HAP-1 (cell line): ENCODE measurements around the gene MATCAP1.

Source experiments
- DNase-seq, 2 experiments: peaks; one replicate each; pipeline ENCODE4 v3.0.0-alpha.2; 2016 to 2020; ENCODE audit warnings: low spot score in 2 of 2
- H3K27me3 ChIP-seq: fragments of 250-450 bp; sonication (Bioruptor Pico); 2 replicates; pipeline ENCODE4 v1.5.1; 2020; ENCODE audit warnings: low read depth, mild to moderate bottlenecking, moderate library complexity
- H3K36me3 ChIP-seq: fragments of 250-450 bp; sonication (Bioruptor Pico); replicated peaks from 2 replicates; pipeline ENCODE4 v1.5.1; 2020; ENCODE audit warnings: mild to moderate bottlenecking
- H3K4me1 ChIP-seq: fragments of 250-450 bp; sonication (Bioruptor Pico); 2 replicates; pipeline ENCODE4 v1.5.1; 2020; ENCODE audit warnings: mild to moderate bottlenecking
- H3K4me3 ChIP-seq: fragments of 250-450 bp; sonication (Bioruptor Pico); 2 replicates; pipeline ENCODE4 v1.5.1; 2020; ENCODE audit warnings: mild to moderate bottlenecking, moderate library complexity
- H3K9me3 ChIP-seq: fragments of 250-450 bp; sonication (Bioruptor Pico); 2 replicates; pipeline ENCODE4 v1.5.1; 2020; ENCODE audit warnings: mild to moderate bottlenecking, moderate library complexity
- in situ Hi-C: fragments of 300-500 bp; cut with MboI; formaldehyde crosslinking; loops from 3 replicates; pipeline ENCODE4 v1.14.3; 2020; ENCODE audit warnings: low sequenced_read_pairs, inconsistent platforms, mixed read lengths

MATCAP1 gene

DNA sequence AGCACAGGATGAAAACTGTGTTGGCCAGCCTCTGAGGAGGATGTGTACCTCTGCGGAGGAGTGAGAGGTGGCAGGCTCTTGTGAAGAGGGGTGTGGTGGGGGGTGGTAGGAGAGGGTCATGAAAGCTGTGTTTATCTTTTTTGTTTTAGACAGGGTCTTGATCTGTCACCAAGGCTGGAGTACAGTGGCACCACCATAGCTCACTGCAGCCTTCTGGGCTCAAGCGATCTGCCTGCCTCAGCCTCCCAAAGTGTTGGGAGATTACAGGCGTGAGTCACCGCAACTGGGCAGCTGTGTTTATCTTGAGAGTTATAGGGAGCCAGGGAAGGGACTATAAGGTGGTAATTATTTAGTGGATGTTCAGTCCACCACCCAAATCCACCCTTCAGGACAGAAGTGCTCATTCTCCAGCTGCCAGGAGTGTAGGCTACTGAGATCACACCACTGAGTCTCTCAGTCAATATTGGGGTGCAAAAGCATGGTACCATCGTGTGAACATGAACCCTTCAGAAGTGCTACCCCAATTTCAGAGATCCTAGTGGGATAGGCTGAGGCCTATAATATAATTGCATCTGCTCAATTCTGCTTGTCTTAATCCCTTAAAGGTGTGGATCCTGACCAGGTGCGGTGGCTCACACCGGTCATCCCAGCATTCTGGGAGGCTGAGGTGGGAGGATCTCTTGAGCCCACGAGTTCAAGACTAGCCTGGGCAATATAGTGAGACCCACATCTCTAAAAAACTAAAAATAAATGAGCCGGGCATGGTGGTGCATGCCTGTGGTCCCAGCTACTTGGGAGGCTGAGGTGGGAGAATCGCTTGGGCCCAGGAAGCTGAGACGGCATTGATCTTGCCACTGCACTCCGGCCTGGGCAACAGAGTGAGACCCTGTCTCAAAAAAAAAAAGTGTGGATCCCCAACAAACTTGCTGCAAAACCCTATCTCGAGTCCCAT is 7.0 kb upstream of the MATCAP1 start:
- in situ Hi-C loops: no loop called here
- H3K27me3 ChIP-seq: no peaks in the 10 kb centered on the region
- no peak for DNase-seq

GRCh38 chr16:67190041-67190440 is 6.3 kb upstream of the MATCAP1 start, which contains the start of gene EXOC3L1:
Gene EXOC3L1 (minus strand): TSS chr16:67190136. CDS start chr16:67189676, 460 bp downstream.
- no peaks in the 10 kb centered on the region for H3K9me3 ChIP-seq
- H3K27me3 ChIP-seq: no peaks in the 10 kb centered on the region
- in situ Hi-C loops: no loop called here
- DNase-seq: no peak
- no peak within 1 kb of the TSS for H3K4me3 ChIP-seq
- H3K4me1 ChIP-seq: peaks cover 13% of the 10 kb centered on the region
- H3K36me3 ChIP-seq: peaks cover 26% of the 10 kb centered on the region

More for the DNA sequence above, 7.0 kb upstream of the MATCAP1 start:
- peaks cover 12% of the 10 kb centered on the region for H3K4me1 ChIP-seq
- H3K4me3 ChIP-seq: no peak overlapping the region; the same call in 1 of the 2 replicates
- no peaks in the 10 kb centered on the region for H3K9me3 ChIP-seq
- H3K36me3 ChIP-seq: peaks cover 33% of the 10 kb centered on the region

DNA sequence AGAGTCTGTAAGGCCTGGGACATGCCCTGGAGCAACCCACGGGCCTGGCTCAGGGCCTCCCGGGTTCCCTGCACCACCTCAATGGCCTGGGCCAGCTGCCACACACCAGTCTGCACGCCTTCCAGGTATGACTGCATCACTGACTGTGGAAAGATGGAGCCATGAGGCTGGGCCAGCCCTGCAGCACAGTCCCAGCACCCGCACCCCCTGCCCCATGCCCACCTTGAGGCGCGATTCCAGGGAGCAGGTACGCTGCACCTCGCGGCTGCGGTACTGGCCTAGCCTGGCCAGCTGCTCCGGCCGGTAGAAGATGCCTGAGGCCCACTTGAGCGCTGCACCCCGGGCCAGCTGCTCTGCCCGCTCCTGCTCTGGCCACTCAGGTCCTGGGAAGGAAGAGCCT is 5.0 kb upstream of the MATCAP1 start:
- Histone ChIP-seq H3K4me1 (peaks cover 17% of the 10 kb centered on the region), H3K27me3 (no peaks in the 10 kb centered on the region)
- in situ Hi-C loops: no loop called here

GRCh38 chr16:67188323-67188722 is 4.6 kb upstream of the MATCAP1 start:
- H3K9me3 ChIP-seq: no peaks in the 10 kb centered on the region
- no peaks in the 10 kb centered on the region for H3K27me3 ChIP-seq
- in situ Hi-C loops: no loop called here
- H3K36me3 ChIP-seq: peaks cover 9% of the 10 kb centered on the region
- no peak overlapping the region for H3K4me3 ChIP-seq
- no peak for DNase-seq
- peaks cover 13% of the 10 kb centered on the region for H3K4me1 ChIP-seq

More for the DNA sequence above, 5.0 kb upstream of the MATCAP1 start:
- no peak for DNase-seq
- Histone ChIP-seq H3K36me3 (peaks cover 14% of the 10 kb centered on the region), H3K4me3 (no peak overlapping the region), H3K9me3 (no peaks in the 10 kb centered on the region)

DNA sequence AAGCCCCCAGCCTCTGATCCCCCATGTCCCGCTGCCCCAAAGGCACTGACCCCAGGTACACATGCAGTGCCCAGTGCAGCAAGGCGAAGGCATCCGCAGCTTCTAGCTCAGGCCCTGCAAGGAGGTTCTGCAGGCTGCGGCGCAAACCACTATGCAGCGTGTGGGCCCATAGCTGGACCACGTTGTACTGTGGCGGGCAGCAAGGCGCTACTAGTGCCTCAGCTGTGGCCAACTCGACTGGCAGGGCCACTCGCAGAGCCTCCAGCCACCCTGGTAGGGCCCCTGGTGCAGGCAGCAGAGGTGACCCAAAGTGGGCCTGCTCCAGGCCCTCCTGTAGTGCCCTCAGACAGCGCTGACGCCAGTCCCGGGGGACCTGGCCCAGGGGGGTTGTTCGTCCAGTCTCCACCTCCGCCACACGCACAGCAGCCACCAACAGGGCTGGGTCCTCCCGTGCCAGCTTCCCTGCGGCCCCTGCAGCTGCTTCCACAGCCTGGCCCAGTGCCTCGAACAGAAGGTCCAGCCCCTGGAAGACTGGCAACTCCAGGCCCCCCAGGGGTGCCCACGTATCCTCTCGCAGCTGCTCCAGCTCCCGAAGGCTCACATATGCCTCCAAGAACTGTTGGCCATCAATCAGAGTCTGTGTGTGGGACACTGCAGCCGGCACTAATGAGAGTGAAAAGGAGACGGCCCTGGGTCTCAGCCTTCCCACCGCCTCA is 3.6 kb upstream of the MATCAP1 start:
- H3K36me3 ChIP-seq: peaks cover 3% of the 10 kb centered on the region; the same call in 1 of the 2 replicates
- no peaks in the 10 kb centered on the region for H3K27me3 ChIP-seq
- in situ Hi-C loops: no loop called here
- DNase-seq: no peak
- peaks cover 8% of the 10 kb centered on the region for H3K4me1 ChIP-seq
- no peak overlapping the region for H3K4me3 ChIP-seq
- no peaks in the 10 kb centered on the region for H3K9me3 ChIP-seq

- no peak for DNase-seq
- H3K4me3 ChIP-seq: no peak overlapping the region
These were observed 2.8 kb upstream of the MATCAP1 start for GRCh38 chr16:67186550-67186950.

GRCh38 chr16:67185651-67186134 is 1.9 kb upstream of the MATCAP1 start:
- Histone ChIP-seq H3K36me3 (no peaks in the 10 kb centered on the region), H3K9me3 (no peaks in the 10 kb centered on the region), H3K4me3 (no peak overlapping the region), H3K27me3 (no peaks in the 10 kb centered on the region), H3K4me1 (peaks cover 6% of the 10 kb centered on the region; the same call in 1 of the 2 replicates)
- no peak for DNase-seq
- in situ Hi-C loops: no loop called here

More at GRCh38 chr16:67186550-67186950, 2.8 kb upstream of the MATCAP1 start:
- Histone ChIP-seq H3K4me1 (peaks cover 6% of the 10 kb centered on the region; the same call in 1 of the 2 replicates), H3K27me3 (no peaks in the 10 kb centered on the region), H3K9me3 (no peaks in the 10 kb centered on the region), H3K36me3 (no peaks in the 10 kb centered on the region)
- in situ Hi-C loops: no loop called here

DNA sequence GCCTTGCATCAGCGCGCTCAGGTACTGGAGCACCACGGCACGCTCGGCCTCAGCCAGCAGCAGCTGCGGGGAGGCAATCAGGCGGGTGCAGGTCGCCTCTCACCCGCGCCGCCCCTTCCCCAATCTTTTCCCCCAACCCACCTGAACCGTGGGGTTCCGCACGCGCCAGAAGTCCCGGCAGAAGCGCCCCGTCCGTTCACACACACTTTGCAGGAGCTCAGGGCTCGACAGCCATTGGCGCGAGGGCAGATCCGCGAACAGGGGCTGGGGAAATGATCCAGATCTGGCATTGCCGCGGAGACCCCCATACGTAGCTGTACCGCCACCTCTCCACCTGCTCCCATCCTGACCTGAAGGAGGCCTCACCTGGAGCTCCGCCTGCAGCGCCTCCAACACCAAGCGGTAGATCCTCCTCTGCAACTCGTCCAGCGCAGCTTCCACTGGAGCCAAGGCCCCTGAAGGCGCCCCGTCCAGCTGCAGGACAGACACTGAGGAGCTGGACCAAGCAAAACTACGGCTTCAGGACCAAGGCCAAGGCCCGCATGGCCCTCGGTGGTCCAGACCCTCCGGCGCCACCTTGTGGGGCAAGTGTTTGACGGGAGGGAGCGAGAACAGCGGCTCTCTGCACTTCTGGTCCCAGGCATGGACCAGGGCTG is 1.4 kb upstream of the MATCAP1 start:
- H3K4me1 ChIP-seq: peaks cover 6% of the 10 kb centered on the region; the same call in 1 of the 2 replicates
- H3K27me3 ChIP-seq: no peaks in the 10 kb centered on the region
- no peaks in the 10 kb centered on the region for H3K36me3 ChIP-seq
- H3K4me3 ChIP-seq: no peak overlapping the region
- H3K9me3 ChIP-seq: no peaks in the 10 kb centered on the region
- DNase-seq: peak; percentile 82 to 96
- in situ Hi-C loops: no loop called here

DNA sequence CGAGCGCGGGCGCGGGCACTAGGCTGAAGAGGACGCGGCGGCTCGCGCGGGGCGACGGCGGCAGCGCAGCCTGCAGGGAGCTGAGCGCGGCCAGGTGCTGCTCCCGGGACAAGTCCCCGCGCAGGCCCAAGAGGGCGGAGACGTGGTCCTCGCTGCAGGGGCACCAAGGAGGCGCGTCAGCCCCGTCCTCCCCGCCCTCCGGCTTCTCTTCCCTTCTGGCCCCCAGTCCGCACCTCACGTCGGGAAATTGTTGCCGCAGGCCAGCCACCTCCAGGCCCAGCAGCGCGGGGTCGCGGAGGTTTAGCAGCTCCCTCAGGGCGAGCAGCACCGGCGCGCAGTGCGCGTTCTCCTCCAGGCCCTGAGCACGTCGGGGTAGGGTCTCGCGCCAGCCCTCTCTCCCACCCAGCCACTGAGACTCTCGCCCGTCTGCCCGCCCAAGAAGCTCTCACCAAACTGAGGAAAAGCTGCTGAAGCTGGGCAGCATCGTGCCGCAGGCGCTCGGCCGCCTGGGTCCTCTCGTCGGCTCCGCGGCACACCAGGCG is 761 bp upstream of the MATCAP1 start:
- DNase-seq: no peak
- peak overlapping the region; percentile 92 for H3K4me3 ChIP-seq
- H3K9me3 ChIP-seq: no peaks in the 10 kb centered on the region
- no peaks in the 10 kb centered on the region for H3K27me3 ChIP-seq
- in situ Hi-C loops: no loop called here
- H3K4me1 ChIP-seq: peaks cover 6% of the 10 kb centered on the region; the same call in 1 of the 2 replicates
- no peaks in the 10 kb centered on the region for H3K36me3 ChIP-seq

DNA sequence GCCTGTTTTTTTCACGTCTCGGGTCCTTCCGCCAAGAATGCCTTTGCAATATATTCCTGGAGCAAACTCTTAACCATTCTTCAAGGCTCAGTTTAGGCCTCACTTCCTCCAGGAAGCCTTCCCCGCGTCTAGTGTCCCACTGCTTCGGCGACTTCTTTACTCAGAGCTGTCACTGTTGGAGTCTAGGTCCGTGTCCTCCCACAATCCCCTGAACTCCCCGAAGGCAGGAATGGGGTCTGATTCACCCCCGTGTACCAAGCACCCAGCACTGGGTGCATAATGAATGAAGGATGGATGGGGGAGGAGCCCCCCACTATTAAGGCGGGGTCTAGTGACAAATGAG is 508 bp downstream of the MATCAP1 start:
- in situ Hi-C loops: no loop called here
- no peak for DNase-seq
- Histone ChIP-seq H3K27me3 (no peaks in the 10 kb centered on the region), H3K9me3 (no peaks in the 10 kb centered on the region), H3K36me3 (no peaks in the 10 kb centered on the region), H3K4me1 (peaks cover 6% of the 10 kb centered on the region; the same call in 1 of the 2 replicates), H3K4me3 (peak overlapping the region; percentile 92)

DNA sequence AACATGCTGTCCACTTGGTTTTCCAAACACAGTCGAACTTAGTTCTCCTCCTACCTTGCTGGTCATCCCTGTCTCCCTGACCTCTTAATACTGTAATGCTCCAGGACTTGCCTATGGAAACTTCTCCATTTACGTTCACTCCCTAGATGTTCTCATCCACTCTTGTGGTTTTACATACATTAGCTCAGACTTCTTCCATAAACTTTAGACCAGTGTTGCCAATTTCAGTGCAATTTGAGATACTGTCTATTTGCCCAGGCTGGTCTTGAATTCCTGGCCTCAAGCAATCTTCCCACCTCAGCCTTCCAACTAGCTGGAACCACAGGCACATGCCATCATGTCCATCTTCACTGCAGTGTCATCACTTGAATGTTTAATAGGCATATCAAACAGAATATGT is 1.5 kb downstream of the MATCAP1 start:
- no peak for DNase-seq
- Histone ChIP-seq H3K9me3 (no peaks in the 10 kb centered on the region), H3K4me3 (no peak overlapping the region), H3K4me1 (peaks cover 6% of the 10 kb centered on the region; the same call in 1 of the 2 replicates), H3K36me3 (no peaks in the 10 kb centered on the region), H3K27me3 (no peaks in the 10 kb centered on the region)
- in situ Hi-C loops: no loop called here

DNA sequence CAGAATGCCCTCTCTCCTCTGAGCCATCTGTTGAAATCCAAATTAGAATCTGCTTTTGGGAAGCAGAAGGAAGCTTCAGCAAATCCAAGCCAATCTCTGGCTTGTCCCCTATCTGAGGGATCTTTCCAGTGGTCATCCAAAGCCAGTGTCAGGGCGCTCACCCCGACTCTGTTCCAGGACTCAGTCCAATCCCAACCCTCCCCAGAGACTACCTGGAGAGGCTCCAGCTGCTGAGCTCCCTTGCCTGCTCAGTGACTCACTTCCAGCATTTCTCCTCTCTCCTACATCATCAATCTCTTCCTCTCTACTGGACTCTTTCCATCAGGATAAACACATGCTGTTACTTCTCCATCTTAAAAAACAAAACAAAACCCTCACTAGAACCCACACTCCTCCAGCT is 2.4 kb downstream of the MATCAP1 start:
- in situ Hi-C loops: no loop called here
- Histone ChIP-seq H3K9me3 (no peaks in the 10 kb centered on the region), H3K27me3 (no peaks in the 10 kb centered on the region), H3K36me3 (no peaks in the 10 kb centered on the region), H3K4me3 (no peak overlapping the region), H3K4me1 (peaks cover 6% of the 10 kb centered on the region; the same call in 1 of the 2 replicates)
- DNase-seq: no peak

DNA sequence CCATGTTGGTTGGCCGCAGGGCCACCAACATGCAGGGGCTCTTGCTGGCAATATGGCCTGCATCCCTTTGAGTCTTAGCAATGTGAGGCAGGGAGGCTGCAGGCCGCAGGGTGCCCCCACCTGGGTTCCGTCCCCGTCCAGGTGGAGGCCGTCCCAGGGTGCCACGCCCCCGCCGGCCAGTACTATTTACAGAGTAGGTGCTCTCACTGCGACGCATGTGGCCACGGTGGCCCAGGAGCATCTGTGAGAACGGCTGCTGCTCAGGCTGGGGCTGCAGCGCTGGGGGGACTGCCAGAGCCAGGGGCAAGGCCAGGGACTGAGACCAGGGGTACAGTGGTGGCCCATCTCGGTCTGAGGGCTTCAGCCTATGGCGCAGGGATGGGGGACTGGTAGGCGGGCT is 3.6 kb downstream of the MATCAP1 start:
- Histone ChIP-seq H3K27me3 (no peaks in the 10 kb centered on the region), H3K4me3 (no peak overlapping the region), H3K9me3 (no peaks in the 10 kb centered on the region), H3K4me1 (peaks cover 6% of the 10 kb centered on the region; the same call in 1 of the 2 replicates), H3K36me3 (peaks cover under 1% of the 10 kb centered on the region)
- in situ Hi-C loops: no loop called here
- no peak for DNase-seq
